HEK293 (cell line): Measurements from ENCODE around the gene MADCAM1.

ENCODE experiments used
- CTCF ChIA-PET: fragments of 350-600 bp; formaldehyde crosslinking; extraction: SDS; loops from one replicate; lab custom pipeline; 2021; ENCODE audit warnings: antibody characterized with exemption; lab: Yijun Ruan, JAX
- POLR2A ChIA-PET: fragments of 300-600 bp; formaldehyde crosslinking; extraction: SDS; loops from one replicate; lab custom pipeline; 2020; ENCODE audit warnings: antibody characterized with exemption, inconsistent platforms; lab: Yijun Ruan, JAX
- H3K27ac ChIP-seq: fragments of 200-500 bp; sonication (Bioruptor generic); 2 replicates; pipeline ENCODE4 v1.5.1; 2014; ENCODE audit warnings: low read depth, low read length, control low read depth, inconsistent platforms; ENCODE audit errors: extremely low read depth
- H3K36me3 ChIP-seq, 2 experiments: fragments of 200-500 bp in 1 of 2; sonication (Bioruptor generic) in 1 of 2; 1 replicate in 1 of 2; 2 replicates in 1 of 2; pipeline ENCODE4 v1.5.1; 2014 to 2017; ENCODE audit warnings: inconsistent platforms in 2 of 2, low read length in 2 of 2; ENCODE audit not compliant: control insufficient read depth in 2 of 2, insufficient read depth in 1 of 2
- H3K4me1 ChIP-seq: fragments of 200-500 bp; sonication (Bioruptor generic); 2 replicates; pipeline ENCODE4 v1.5.1; 2014; ENCODE audit warnings: mild to moderate bottlenecking, low read length, inconsistent platforms; ENCODE audit not compliant: control insufficient read depth, insufficient read depth
- H3K4me3 ChIP-seq: 2 replicates; pipeline ENCODE4 v1.5.1; 2011; ENCODE audit warnings: low read depth, mild to moderate bottlenecking, control low read depth, low read length, moderate library complexity
- H3K9me3 ChIP-seq: fragments of 200-500 bp; sonication (Bioruptor generic); 2 replicates; pipeline ENCODE4 v1.5.1; 2014; ENCODE audit warnings: low read depth, low read length, inconsistent platforms; ENCODE audit not compliant: control insufficient read depth, insufficient read depth
- HIC1 ChIP-seq: fragments of 450-650 bp; formaldehyde crosslinking; IDR thresholded peaks from 2 replicates; pipeline ENCODE4 v1.5.1; 2016; ENCODE audit warnings: missing biosample characterization, missing genetic modification characterization
- KLF7 ChIP-seq: fragments of 450-650 bp; formaldehyde crosslinking; IDR thresholded peaks from 2 replicates; pipeline ENCODE4 v1.5.1; 2016; ENCODE audit warnings: missing biosample characterization, missing genetic modification characterization, borderline replicate concordance
- MZF1 ChIP-seq: fragments of 450-650 bp; formaldehyde crosslinking; IDR thresholded peaks from 2 replicates; pipeline ENCODE4 v1.5.1; 2017; ENCODE audit warnings: missing biosample characterization, missing genetic modification characterization, borderline replicate concordance
- OVOL3 ChIP-seq: fragments of 450-650 bp; formaldehyde crosslinking; IDR thresholded peaks from 2 replicates; pipeline ENCODE4 v1.5.1; 2016; ENCODE audit warnings: missing biosample characterization, missing genetic modification characterization
- PBX3 ChIP-seq: sonication (generic); formaldehyde crosslinking; IDR thresholded peaks from 2 replicates; pipeline ENCODE4 v1.8.1; 2022; ENCODE audit warnings: mild to moderate bottlenecking, moderate library complexity, missing genetic modification reagents
- TSHZ1 ChIP-seq: fragments of 450-650 bp; formaldehyde crosslinking; IDR thresholded peaks from 2 replicates; pipeline ENCODE4 v1.5.1; 2016; ENCODE audit warnings: missing biosample characterization, missing genetic modification characterization, borderline replicate concordance
- ZFP37 ChIP-seq: fragments of 450-650 bp; formaldehyde crosslinking; IDR thresholded peaks from 2 replicates; pipeline ENCODE4 v1.5.1; 2016; ENCODE audit warnings: missing biosample characterization, missing genetic modification characterization
- ZFP69B ChIP-seq: fragments of 450-650 bp; formaldehyde crosslinking; IDR thresholded peaks from 2 replicates; pipeline ENCODE4 v1.5.1; 2016; ENCODE audit warnings: missing biosample characterization, missing genetic modification characterization
- ZNF10 ChIP-seq: fragments of 450-650 bp; formaldehyde crosslinking; IDR thresholded peaks from 2 replicates; pipeline ENCODE4 v1.5.1; 2017; ENCODE audit warnings: missing biosample characterization, missing genetic modification characterization
- ZNF146 ChIP-seq: fragments of 450-650 bp; formaldehyde crosslinking; IDR thresholded peaks from 2 replicates; pipeline ENCODE4 v1.5.1; 2016; ENCODE audit warnings: missing biosample characterization, missing genetic modification characterization
- ZNF211 ChIP-seq: fragments of 450-650 bp; formaldehyde crosslinking; IDR thresholded peaks from 2 replicates; pipeline ENCODE4 v1.5.1; 2016; ENCODE audit warnings: low read depth, missing biosample characterization, missing genetic modification characterization
- ZNF391 ChIP-seq: fragments of 450-650 bp; formaldehyde crosslinking; IDR thresholded peaks from 2 replicates; pipeline ENCODE4 v1.5.1; 2016; ENCODE audit warnings: low read depth, missing biosample characterization, missing genetic modification characterization, borderline replicate concordance
- ZNF530 ChIP-seq: fragments of 450-650 bp; formaldehyde crosslinking; IDR thresholded peaks from 2 replicates; pipeline ENCODE4 v1.5.1; 2016; ENCODE audit warnings: low read depth, missing biosample characterization, missing genetic modification characterization
- ZNF596 ChIP-seq: fragments of 450-650 bp; IDR thresholded peaks from 2 replicates; pipeline ENCODE4 v1.5.0; 2018; ENCODE audit warnings: missing biosample characterization, mild to moderate bottlenecking, missing genetic modification characterization, moderate library complexity
- ZNF623 ChIP-seq: fragments of 450-650 bp; formaldehyde crosslinking; IDR thresholded peaks from 2 replicates; pipeline ENCODE4 v1.5.1; 2016; ENCODE audit warnings: missing biosample characterization, missing genetic modification characterization
- ZNF624 ChIP-seq: fragments of 450-650 bp; formaldehyde crosslinking; IDR thresholded peaks from 2 replicates; pipeline ENCODE4 v1.5.1; 2017; ENCODE audit warnings: missing biosample characterization, missing genetic modification characterization
- ZNF645 ChIP-seq: fragments of 450-650 bp; formaldehyde crosslinking; IDR thresholded peaks from 2 replicates; pipeline ENCODE4; 2016; ENCODE audit warnings: missing biosample characterization, missing genetic modification characterization
- ZNF670 ChIP-seq: fragments of 450-650 bp; formaldehyde crosslinking; IDR thresholded peaks from 2 replicates; pipeline ENCODE4 v1.5.1; 2016; ENCODE audit warnings: missing biosample characterization, missing genetic modification characterization, low read depth
- ZNF692 ChIP-seq: fragments of 450-650 bp; formaldehyde crosslinking; IDR thresholded peaks from 2 replicates; pipeline ENCODE4 v1.5.1; 2016; ENCODE audit warnings: missing biosample characterization, missing genetic modification characterization
- ZNF768 ChIP-seq: fragments of 450-650 bp; formaldehyde crosslinking; IDR thresholded peaks from 2 replicates; pipeline ENCODE4 v1.5.1; 2018; ENCODE audit warnings: missing biosample characterization, mild to moderate bottlenecking, missing genetic modification characterization
- ZNF837 ChIP-seq: fragments of 450-650 bp; formaldehyde crosslinking; IDR thresholded peaks from 2 replicates; pipeline ENCODE4 v1.5.1; 2016; ENCODE audit warnings: missing biosample characterization, missing genetic modification characterization
- ZSCAN23 ChIP-seq: fragments of 450-650 bp; formaldehyde crosslinking; IDR thresholded peaks from 2 replicates; pipeline ENCODE4 v1.5.1; 2016; ENCODE audit warnings: missing biosample characterization, missing genetic modification characterization
- ZSCAN4 ChIP-seq: fragments of 450-650 bp; formaldehyde crosslinking; IDR thresholded peaks from 2 replicates; pipeline ENCODE4 v1.5.1; 2017; ENCODE audit warnings: missing biosample characterization, missing genetic modification characterization

Gene MADCAM1

GRCh38 chr19:507286-508203 is 11.3 kb downstream of the MADCAM1 start, which contains the start of gene TPGS1:
Gene TPGS1 (plus strand): TSS chr19:507497. CDS start chr19:507507, 10 bp downstream.
- Histone ChIP-seq H3K36me3 (peaks cover 0 to 5% of the 10 kb centered on the region in 2 experiments; a peak in 1 of 3 replicates), H3K9me3 (no peaks in the 10 kb centered on the region), H3K27ac (peak within 1 kb of the TSS; percentile 93), H3K4me1 (peaks cover 7% of the 10 kb centered on the region; the same call in 1 of the 2 replicates), H3K4me3 (peak within 1 kb of the TSS; percentile 72)
- ChIA-PET CTCF (interaction anchor here (0.9 to 1.8 kb wide), 15 partner anchors 8 to 358 kb away, joined by 3 to 16 read pairs (median 4); partner anchors contain the start of genes MADCAM1 and SHC2), POLR2A (interaction anchor here (0.6 to 1.8 kb wide), 7 partner anchors 12 to 47 kb away, joined by 3 to 33 read pairs (median 7); partner anchors contain the start of genes CDC34 and SHC2)
- TF ChIP-seq ZNF146 (0 out of 2 replicates have a peak, but pooled peaks have one; percentile 5), ZNF391 (no peak), ZNF692 (tag by site-specific recombination) (no peak), ZNF211 (tag by site-specific recombination) (no peak), ZNF624 (tag by site-specific recombination) (no peak), ZNF645 (tag by site-specific recombination) (no peak), KLF7 (tag by site-specific recombination) (0 out of 2 replicates have a peak, but pooled peaks have one; percentile 15), MZF1 (no peak), TSHZ1 (tag by site-specific recombination) (no peak), ZNF670 (no peak), ZNF596 (tag by site-specific recombination) (no peak), ZFP37 (tag by site-specific recombination) (0 out of 2 replicates have a peak, but pooled peaks have one; percentile 18), ZNF10 (tag by site-specific recombination) (peak; percentile 82; the same call in 1 of the 2 replicates), ZSCAN4 (no peak), ZFP69B (no peak), ZNF837 (no peak), ZNF530 (no peak), ZNF768 (no peak), ZSCAN23 (tag by site-specific recombination) (no peak), HIC1 (tag by site-specific recombination) (peak; percentile 82), PBX3 (CRISPR knock-in tag) (peak; percentile 39; the same call in 1 of the 2 replicates), OVOL3 (tag by site-specific recombination) (no peak), ZNF623 (tag by site-specific recombination) (no peak)
